WTC11 (cell line): ENCODE results near the gene ITSN1. TPM values are rescaled to one million over a fixed set of nuclear protein-coding genes. Genes with fewer than 3 reads are reported as not detected.
A peak's percentile ranks its signal among the peaks of the same experiment; 100 is the strongest.

Source experiments
- ATAC-seq: fragments of 200-7000 bp; cut with Tn5 transposase; 2 replicates; pipeline ENCODE4 v1.10.0; 2021; ENCODE audit warnings: mild to moderate bottlenecking, moderate library complexity
- CTCF ChIA-PET: fragments of 300-600 bp; sonication (Branson Sonifier 250); formaldehyde crosslinking; loops from one replicate; lab custom pipeline; 2021; ENCODE audit warnings: antibody characterized with exemption; lab: Charles Lee
- POLR2A ChIA-PET: fragments of 350-600 bp; sonication (Branson Sonifier 250); formaldehyde crosslinking; loops from one replicate; lab custom pipeline; 2021; ENCODE audit warnings: antibody characterized with exemption; lab: Charles Lee
- DNase-seq: peaks from one replicate; pipeline ENCODE4 v3.0.0; 2021; ENCODE audit warnings: low spot score
- H3K27ac Mint-ChIP-seq: 2 replicates; pipeline ENCODE4 v1.8.0; 2021; ENCODE audit warnings: mixed read lengths
- H3K27me3 Mint-ChIP-seq: 2 replicates; pipeline ENCODE4 v1.8.0; 2021; ENCODE audit warnings: low read depth, mild to moderate bottlenecking, moderate library complexity, mixed read lengths
- H3K36me3 Mint-ChIP-seq: 2 replicates; pipeline ENCODE4 v1.8.0; 2021; ENCODE audit warnings: mixed read lengths
- H3K4me1 Mint-ChIP-seq: 2 replicates; pipeline ENCODE4 v1.8.0; 2022; ENCODE audit warnings: mixed read lengths
- H3K4me3 Mint-ChIP-seq: 2 replicates; pipeline ENCODE4 v1.8.0; 2021; ENCODE audit warnings: mild to moderate bottlenecking, moderate library complexity, mixed read lengths
- H3K9me3 Mint-ChIP-seq: 2 replicates; pipeline ENCODE4 v1.8.0; 2021; ENCODE audit warnings: mixed read lengths
- ATF2 ChIP-seq: sonication (generic); formaldehyde crosslinking; IDR thresholded peaks from 2 replicates; pipeline ENCODE4 v1.8.1; 2022; ENCODE audit warnings: low read depth, missing genetic modification reagents, borderline replicate concordance
- E2F4 ChIP-seq: sonication (generic); formaldehyde crosslinking; IDR thresholded peaks from 2 replicates; pipeline ENCODE4 v1.8.1; 2022; ENCODE audit warnings: low read depth, mild to moderate bottlenecking, moderate library complexity, missing genetic modification reagents, borderline replicate concordance
- ELF4 ChIP-seq: sonication (generic); formaldehyde crosslinking; IDR thresholded peaks from 2 replicates; pipeline ENCODE4 v1.8.1; 2022; ENCODE audit warnings: low read depth, mild to moderate bottlenecking, moderate library complexity, missing genetic modification reagents
- ERG ChIP-seq: fragments of 250-450 bp; sonication (Bioruptor Pico); IDR thresholded peaks from 2 replicates; pipeline ENCODE4 v1.8.0; 2021; ENCODE audit warnings: mild to moderate bottlenecking
- ETV6 ChIP-seq: sonication (generic); formaldehyde crosslinking; IDR thresholded peaks from 2 replicates; pipeline ENCODE4 v1.8.1; 2022; ENCODE audit warnings: mild to moderate bottlenecking, missing genetic modification reagents
- GRHL2 ChIP-seq: fragments of 250-450 bp; sonication (Bioruptor Pico); IDR thresholded peaks from 2 replicates; pipeline ENCODE4 v1.8.0; 2022; ENCODE audit warnings: mild to moderate bottlenecking, moderate library complexity; ENCODE audit not compliant: insufficient replicate concordance, severe bottlenecking
- IRF1 ChIP-seq: sonication (generic); formaldehyde crosslinking; IDR thresholded peaks from 2 replicates; pipeline ENCODE4 v1.8.0; 2023; ENCODE audit warnings: missing genetic modification reagents
- MYBL2 ChIP-seq: sonication (generic); formaldehyde crosslinking; IDR thresholded peaks from 2 replicates; pipeline ENCODE4 v1.8.1; 2023; ENCODE audit warnings: mild to moderate bottlenecking, moderate library complexity, missing genetic modification reagents
- OVOL2 ChIP-seq: fragments of 250-450 bp; sonication (Bioruptor Pico); IDR thresholded peaks from 2 replicates; pipeline ENCODE4 v1.9.0; 2021; ENCODE audit warnings: mild to moderate bottlenecking, borderline replicate concordance
- SMAD4 ChIP-seq: sonication (generic); formaldehyde crosslinking; IDR thresholded peaks from 2 replicates; pipeline ENCODE4 v1.8.0; 2022; ENCODE audit warnings: mild to moderate bottlenecking, missing genetic modification reagents
- ZNF232 ChIP-seq: sonication (generic); formaldehyde crosslinking; IDR thresholded peaks from 2 replicates; pipeline ENCODE4 v1.8.0; 2022; ENCODE audit warnings: mild to moderate bottlenecking, missing genetic modification reagents
- ZNF263 ChIP-seq: sonication (generic); formaldehyde crosslinking; IDR thresholded peaks from 2 replicates; pipeline ENCODE4 v1.8.1; 2022; ENCODE audit warnings: low read depth, mild to moderate bottlenecking, moderate library complexity, missing genetic modification reagents
- ZSCAN18 ChIP-seq: fragments of 250-450 bp; sonication (Bioruptor Pico); IDR thresholded peaks from 2 replicates; pipeline ENCODE4 v2.1.2; 2022; ENCODE audit warnings: mild to moderate bottlenecking, moderate library complexity
- total RNA-seq: library from RNA; stranded (reverse); gene quantifications from 3 replicates; pipeline ENCODE4 v1.2.3, GENCODE V29; 2021

ITSN1 gene
- total RNA-seq, 1 experiment from 2014 or later: 69.6 TPM

- TF ChIP-seq ETV6 (CRISPR knock-in tag): no peak
- no peak for TF ChIP-seq ATF2
- no peak for TF ChIP-seq SMAD4 (CRISPR knock-in tag)
- TF ChIP-seq OVOL2 (CRISPR knock-in tag): no peak
- TF ChIP-seq, all 79 proteins: peak for 0
Measured at GRCh38 chr21:33680870-33681269, 38.6 kb downstream of the ITSN1 start (continued).

GRCh38 chr21:33682992-33683627 lies 40.8 kb downstream of the ITSN1 start:
- DNase-seq (no peak), ATAC-seq (no peak)
- ChIA-PET POLR2A (interaction anchor here (0.7 kb wide), 1 partner anchor 10 kb away, joined by 3 read pairs; no protein-coding TSS in a partner anchor), CTCF (no interaction called here)
- Mint-ChIP-seq H3K9me3 (peaks cover 5% of the 10 kb centered on the region; the same call in 1 of the 2 replicates), H3K36me3 (peaks cover 3% of the 10 kb centered on the region), H3K4me1 (peaks cover 74% of the 10 kb centered on the region), H3K4me3 (peak overlapping the region; percentile 58), H3K27ac (peak overlapping the region; percentile 95), H3K27me3 (no peaks in the 10 kb centered on the region)
- TF ChIP-seq IRF1 (CRISPR knock-in tag) (no peak), GRHL2 (CRISPR knock-in tag) (no peak), ZSCAN18 (CRISPR knock-in tag) (no peak), ELF4 (CRISPR knock-in tag) (no peak), ZNF263 (no peak), ZNF232 (no peak)

- peak overlapping the region; percentile 95 for H3K27ac Mint-ChIP-seq
- ChIA-PET CTCF (interaction anchor here (1.1 to 1.2 kb wide), 2 partner anchors 11 to 78 kb away, joined by 4 read pairs; no protein-coding TSS in a partner anchor), POLR2A (no interaction called here)
- peak overlapping the region; percentile 58 for H3K4me3 Mint-ChIP-seq
- TF ChIP-seq E2F4 (no peak), ERG (CRISPR knock-in tag) (no peak), MYBL2 (CRISPR knock-in tag) (no peak)
- peaks cover 74% of the 10 kb centered on the region for H3K4me1 Mint-ChIP-seq
- peaks cover 3% of the 10 kb centered on the region for H3K36me3 Mint-ChIP-seq
- peaks cover 5% of the 10 kb centered on the region; the same call in 1 of the 2 replicates for H3K9me3 Mint-ChIP-seq
- no peak for ATAC-seq
- no peaks in the 10 kb centered on the region for H3K27me3 Mint-ChIP-seq
- DNase-seq: no peak
Measured at GRCh38 chr21:33684068-33684467, 41.8 kb downstream of the ITSN1 start.
